ENCODE results near the gene EYS. TPM values are rescaled to one million over a fixed set of nuclear protein-coding genes. Genes with fewer than 3 reads are reported as not detected.
"Not testable (repeated sequence)": the region's sequence is repeated elsewhere in the genome, so short reads cannot be mapped to it uniquely, and the experiment has no call there.

Gene EYS
- total RNA-seq, 1 donor from 2014 or later: not detected

- Mint-ChIP-seq H3K4me1 (no peaks in the 10 kb centered on the region), H3K4me3 (no peak overlapping the region), H3K36me3 (ENCODE audit: low read depth) (no peaks in the 10 kb centered on the region), H3K9me3 (no peaks in the 10 kb centered on the region), H3K27me3 (no peaks in the 10 kb centered on the region), H3K27ac (no peak overlapping the region)
- no peak for DNase-seq
- intact Hi-C loops (cut with micrococcal nuclease): no loop called here
These were observed 1848.3 kb downstream of the EYS start for GRCh38 chr6:63858691-63859090.

DNA sequence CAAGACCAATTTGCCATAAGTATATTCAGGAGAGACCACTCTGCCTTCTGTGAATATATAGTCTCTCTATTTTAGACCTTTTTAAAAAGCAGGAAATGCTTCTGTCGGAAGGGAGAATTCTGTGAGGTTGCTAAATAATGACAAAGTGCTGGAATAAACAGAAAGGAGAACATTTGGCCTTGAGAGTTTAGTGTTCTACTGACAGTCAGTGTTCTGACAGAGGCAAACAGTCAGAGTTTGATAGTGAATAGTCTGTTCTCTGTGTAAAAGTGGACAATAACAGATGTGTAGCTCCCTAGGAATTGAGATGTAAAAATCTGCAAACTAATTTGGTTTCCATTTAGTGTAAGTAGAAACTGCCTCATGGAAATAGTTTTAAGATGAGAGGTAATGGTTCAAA is 1850.8 kb downstream of the EYS start:
- Mint-ChIP-seq H3K36me3 (ENCODE audit: low read depth) (no peaks in the 10 kb centered on the region), H3K27me3 (no peaks in the 10 kb centered on the region)
- intact Hi-C loops (cut with micrococcal nuclease): no loop called here

DNA sequence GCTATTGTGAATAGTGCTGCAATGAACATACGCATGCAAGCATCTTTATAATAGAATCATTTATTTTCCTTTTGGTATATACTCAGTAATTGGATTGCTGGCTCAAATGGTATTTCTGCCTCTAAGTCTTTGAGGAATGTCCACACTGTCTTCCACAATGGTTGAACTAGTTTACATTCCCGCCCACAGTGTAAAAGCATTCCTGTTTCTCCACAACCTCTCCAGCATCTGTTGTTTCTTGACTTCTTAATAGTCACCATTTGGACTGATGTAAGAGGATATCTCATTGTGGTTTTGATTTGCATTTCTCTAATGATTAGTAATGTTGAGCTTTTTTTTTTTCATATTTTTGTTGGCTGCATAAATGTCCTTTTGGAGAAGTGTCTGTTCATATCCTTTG is 1862.7 kb downstream of the EYS start:
- H3K4me3 Mint-ChIP-seq: no peak overlapping the region
- H3K9me3 Mint-ChIP-seq: no peaks in the 10 kb centered on the region
- no peak for DNase-seq
- no peaks in the 10 kb centered on the region for H3K27me3 Mint-ChIP-seq
- intact Hi-C loops (cut with micrococcal nuclease): no loop called here
- no peaks in the 10 kb centered on the region for H3K36me3 Mint-ChIP-seq (ENCODE audit: low read depth)
- H3K27ac Mint-ChIP-seq: no peak overlapping the region
- H3K4me1 Mint-ChIP-seq: no peaks in the 10 kb centered on the region

More for the DNA sequence above, 1850.8 kb downstream of the EYS start:
- H3K27ac Mint-ChIP-seq: no peak overlapping the region
- H3K4me1 Mint-ChIP-seq: no peaks in the 10 kb centered on the region
- H3K9me3 Mint-ChIP-seq: no peaks in the 10 kb centered on the region
- H3K4me3 Mint-ChIP-seq: no peak overlapping the region
- no peak for DNase-seq

GRCh38 chr6:63839485-63839884 is 1867.5 kb downstream of the EYS start:
- Mint-ChIP-seq H3K4me3 (no peak overlapping the region), H3K27ac (no peak overlapping the region), H3K36me3 (ENCODE audit: low read depth) (no peaks in the 10 kb centered on the region), H3K4me1 (no peaks in the 10 kb centered on the region), H3K9me3 (no peaks in the 10 kb centered on the region), H3K27me3 (no peaks in the 10 kb centered on the region)
- intact Hi-C loops (cut with micrococcal nuclease): no loop called here
- DNase-seq: no peak

- H3K9me3 Mint-ChIP-seq; H3K27ac Mint-ChIP-seq; intact Hi-C loops (cut with micrococcal nuclease); H3K27me3 Mint-ChIP-seq; DNase-seq; H3K4me1 Mint-ChIP-seq; H3K36me3 Mint-ChIP-seq (ENCODE audit: low read depth); H3K4me3 Mint-ChIP-seq: not testable (repeated sequence)
These were observed 1878.3 kb downstream of the EYS start for GRCh38 chr6:63828678-63829077.

GRCh38 chr6:63824722-63825121 is 1882.3 kb downstream of the EYS start:
- intact Hi-C loops (cut with micrococcal nuclease): no loop called here
- H3K36me3 Mint-ChIP-seq (ENCODE audit: low read depth): no peaks in the 10 kb centered on the region
- no peaks in the 10 kb centered on the region for H3K27me3 Mint-ChIP-seq
- no peak overlapping the region for H3K4me3 Mint-ChIP-seq
- DNase-seq: no peak
- no peaks in the 10 kb centered on the region for H3K9me3 Mint-ChIP-seq
- H3K4me1 Mint-ChIP-seq: no peaks in the 10 kb centered on the region
- no peak overlapping the region for H3K27ac Mint-ChIP-seq

DNA sequence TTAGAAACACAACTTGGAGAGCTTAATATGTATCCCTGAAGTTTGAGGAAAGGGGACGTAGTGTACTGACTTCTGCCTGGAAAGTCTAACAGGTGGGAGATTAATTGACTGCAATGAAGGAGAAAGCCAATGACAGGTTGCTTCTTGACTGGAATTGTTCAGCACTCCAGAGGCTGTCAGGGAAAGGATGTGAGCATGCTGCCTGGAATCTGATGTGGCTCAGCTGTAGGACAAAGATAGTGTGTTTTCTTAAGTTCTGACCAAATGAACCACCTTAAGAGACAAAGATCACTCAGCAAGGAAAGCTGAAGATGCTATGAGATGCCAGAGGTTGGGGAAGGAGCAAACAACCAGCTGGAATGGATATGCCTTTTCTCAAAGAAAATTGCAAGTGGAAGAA is 1885.6 kb downstream of the EYS start:
- Mint-ChIP-seq H3K4me1 (no peaks in the 10 kb centered on the region), H3K27me3 (no peaks in the 10 kb centered on the region), H3K36me3 (ENCODE audit: low read depth) (no peaks in the 10 kb centered on the region), H3K27ac (no peak overlapping the region), H3K4me3 (no peak overlapping the region), H3K9me3 (no peaks in the 10 kb centered on the region)
- DNase-seq: no peak
- intact Hi-C loops (cut with micrococcal nuclease): no loop called here

DNA sequence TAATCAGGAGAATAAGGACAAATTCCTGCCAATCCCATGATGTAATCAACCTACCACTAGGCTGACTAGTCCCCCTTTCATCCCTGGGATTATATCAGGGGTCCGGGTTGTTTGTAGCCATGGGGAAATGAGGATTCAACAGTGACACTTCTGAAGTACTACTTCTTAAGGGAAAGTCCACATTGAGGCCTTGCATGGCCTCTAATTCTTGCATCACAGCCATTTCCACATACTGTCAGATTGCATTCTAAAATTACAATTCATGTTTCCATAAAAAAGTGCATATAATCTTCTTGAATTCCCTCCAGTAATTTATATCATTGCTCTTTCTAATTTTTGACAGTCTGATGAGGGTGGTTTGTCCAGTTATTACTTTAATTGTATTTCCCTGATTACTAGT is 1887.2 kb downstream of the EYS start:
- Mint-ChIP-seq H3K27ac (no peak overlapping the region), H3K4me3 (no peak overlapping the region), H3K36me3 (ENCODE audit: low read depth) (no peaks in the 10 kb centered on the region), H3K9me3 (no peaks in the 10 kb centered on the region), H3K27me3 (no peaks in the 10 kb centered on the region), H3K4me1 (no peaks in the 10 kb centered on the region)
- DNase-seq: no peak
- intact Hi-C loops (cut with micrococcal nuclease): no loop called here

- no peak for DNase-seq
- Mint-ChIP-seq H3K9me3 (no peaks in the 10 kb centered on the region), H3K27me3 (no peaks in the 10 kb centered on the region), H3K36me3 (ENCODE audit: low read depth) (no peaks in the 10 kb centered on the region), H3K27ac (no peak overlapping the region), H3K4me3 (no peak overlapping the region), H3K4me1 (no peaks in the 10 kb centered on the region)
- intact Hi-C loops (cut with micrococcal nuclease): no loop called here
These were observed 1889.5 kb downstream of the EYS start for GRCh38 chr6:63817492-63818050.

- H3K27ac Mint-ChIP-seq: no peak overlapping the region
- H3K4me3 Mint-ChIP-seq: no peak overlapping the region
- no peaks in the 10 kb centered on the region for H3K27me3 Mint-ChIP-seq
- H3K9me3 Mint-ChIP-seq: no peaks in the 10 kb centered on the region
- intact Hi-C loops (cut with micrococcal nuclease): no loop called here
- DNase-seq: no peak
- H3K4me1 Mint-ChIP-seq: no peaks in the 10 kb centered on the region
- H3K36me3 Mint-ChIP-seq (ENCODE audit: low read depth): no peaks in the 10 kb centered on the region
These were observed 1890.0 kb downstream of the EYS start for GRCh38 chr6:63816982-63817436.

DNA sequence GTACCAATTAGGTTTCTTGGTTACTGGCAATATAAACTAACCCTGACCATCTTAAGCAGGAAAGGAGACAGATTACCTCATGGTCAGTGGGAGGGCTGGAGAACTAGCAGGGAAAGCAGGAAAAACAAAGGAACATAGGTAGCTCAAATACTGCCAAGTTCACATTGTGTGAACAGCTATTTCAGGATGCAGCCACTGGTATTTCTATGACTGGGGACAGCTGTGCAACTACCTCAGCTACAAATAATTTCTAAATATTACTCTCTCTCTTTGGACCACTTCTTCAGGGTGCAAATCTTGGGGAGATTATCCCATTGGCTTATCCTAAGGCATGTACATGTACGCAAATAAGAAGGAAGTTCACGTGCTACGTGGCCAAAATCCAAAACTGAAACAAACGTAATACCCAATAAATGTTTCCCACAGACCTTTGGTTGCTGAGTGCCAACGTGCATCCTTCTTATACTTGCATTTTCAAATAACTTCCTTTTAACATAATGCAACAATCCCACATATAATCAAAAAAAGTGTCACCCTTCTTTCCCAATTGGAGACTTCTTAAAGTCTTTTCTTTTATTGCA is 1890.5 kb downstream of the EYS start:
- no peaks in the 10 kb centered on the region for H3K36me3 Mint-ChIP-seq (ENCODE audit: low read depth)
- no peaks in the 10 kb centered on the region for H3K27me3 Mint-ChIP-seq
- H3K4me1 Mint-ChIP-seq: no peaks in the 10 kb centered on the region
- DNase-seq: no peak
- no peak overlapping the region for H3K27ac Mint-ChIP-seq
- no peaks in the 10 kb centered on the region for H3K9me3 Mint-ChIP-seq
- H3K4me3 Mint-ChIP-seq: no peak overlapping the region
- intact Hi-C loops (cut with micrococcal nuclease): no loop called here

GRCh38 chr6:63814459-63814858 is 1892.6 kb downstream of the EYS start:
- Mint-ChIP-seq H3K27ac (no peak overlapping the region), H3K4me1 (no peaks in the 10 kb centered on the region), H3K9me3 (no peaks in the 10 kb centered on the region), H3K4me3 (no peak overlapping the region), H3K27me3 (no peaks in the 10 kb centered on the region), H3K36me3 (ENCODE audit: low read depth) (no peaks in the 10 kb centered on the region)
- DNase-seq: no peak
- intact Hi-C loops (cut with micrococcal nuclease): no loop called here

DNA sequence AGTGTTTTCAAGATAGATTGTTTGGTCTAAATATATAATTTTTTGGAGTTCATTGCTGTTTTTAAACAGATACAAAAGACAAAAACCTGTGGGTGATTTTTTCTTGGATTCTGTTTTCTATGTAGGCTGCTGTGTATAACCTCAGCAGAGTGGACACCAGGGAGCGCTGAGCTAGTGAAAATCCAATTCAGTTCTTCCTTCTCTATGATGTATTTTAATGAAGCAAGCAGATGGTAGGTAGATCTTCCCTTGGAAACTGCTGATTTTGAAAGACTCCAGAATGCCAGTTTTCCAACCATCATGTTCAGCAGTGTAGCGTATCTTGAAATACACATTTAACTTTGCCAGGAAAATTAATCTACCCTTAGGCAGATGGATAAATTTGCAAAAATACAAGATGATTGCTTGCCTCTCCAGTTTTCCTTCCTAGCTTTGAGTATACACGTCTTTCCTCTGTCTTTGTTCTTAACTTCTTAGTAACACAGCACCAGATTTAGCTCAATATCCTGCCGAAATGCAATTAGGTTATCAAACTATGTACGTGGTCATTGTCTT is 1893.4 kb downstream of the EYS start:
- no peaks in the 10 kb centered on the region for H3K9me3 Mint-ChIP-seq
- H3K4me3 Mint-ChIP-seq: no peak overlapping the region
- no peaks in the 10 kb centered on the region for H3K27me3 Mint-ChIP-seq
- H3K36me3 Mint-ChIP-seq (ENCODE audit: low read depth): no peaks in the 10 kb centered on the region
- intact Hi-C loops (cut with micrococcal nuclease): no loop called here
- no peak for DNase-seq
- H3K4me1 Mint-ChIP-seq: no peaks in the 10 kb centered on the region
- no peak overlapping the region for H3K27ac Mint-ChIP-seq

DNA sequence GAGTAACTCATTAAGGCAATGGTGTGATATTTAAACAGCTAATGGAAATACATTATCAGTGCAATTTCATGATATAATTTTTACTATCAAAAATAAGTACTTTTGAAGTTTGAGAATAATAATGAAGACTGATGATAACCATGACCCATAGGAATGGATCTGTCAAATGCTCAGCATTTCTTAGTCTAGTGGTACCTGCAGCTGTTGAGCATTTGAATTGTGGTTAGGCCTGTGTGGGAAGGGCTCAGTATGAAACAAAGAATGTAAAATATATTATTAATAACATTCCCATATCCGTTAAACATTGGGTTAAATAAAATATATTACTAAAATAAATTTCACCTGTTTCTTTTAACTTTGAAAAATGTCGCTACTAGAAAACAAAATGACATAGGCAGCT is 1898.5 kb downstream of the EYS start:
- H3K27me3 Mint-ChIP-seq: no peaks in the 10 kb centered on the region
- no peaks in the 10 kb centered on the region for H3K4me1 Mint-ChIP-seq
- no peaks in the 10 kb centered on the region for H3K36me3 Mint-ChIP-seq (ENCODE audit: low read depth)
- DNase-seq: no peak
- no peaks in the 10 kb centered on the region for H3K9me3 Mint-ChIP-seq
- intact Hi-C loops (cut with micrococcal nuclease): no loop called here
- H3K27ac Mint-ChIP-seq: no peak overlapping the region
- H3K4me3 Mint-ChIP-seq: no peak overlapping the region

DNA sequence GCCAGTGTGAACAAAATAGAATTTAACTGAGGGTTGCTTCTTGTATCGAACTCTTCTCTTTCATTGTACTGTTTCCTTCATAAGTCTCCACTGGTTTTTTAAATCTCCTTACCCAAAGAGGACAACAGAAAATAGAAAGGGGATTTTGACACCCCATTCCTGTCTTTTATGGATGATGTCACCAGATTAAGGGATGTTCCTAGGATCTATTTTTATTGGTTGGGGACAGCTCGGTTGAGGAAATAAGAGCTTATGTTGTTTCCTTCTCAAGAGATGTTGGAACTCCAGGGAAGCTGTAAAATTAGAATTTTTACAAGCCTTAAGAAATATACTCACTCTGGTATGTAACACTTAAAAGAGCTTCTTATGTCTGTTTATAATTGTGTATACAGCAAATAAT is 1900.0 kb downstream of the EYS start:
- DNase-seq: no peak

More for the DNA sequence above, 1900.0 kb downstream of the EYS start:
- Mint-ChIP-seq H3K36me3 (ENCODE audit: low read depth) (no peaks in the 10 kb centered on the region), H3K27me3 (no peaks in the 10 kb centered on the region), H3K4me3 (no peak overlapping the region), H3K9me3 (no peaks in the 10 kb centered on the region), H3K4me1 (no peaks in the 10 kb centered on the region), H3K27ac (no peak overlapping the region)
- intact Hi-C loops (cut with micrococcal nuclease): no loop called here
